CD14-positive monocyte (primary cell): Measurements from ENCODE around the gene ZDHHC14. TPM values are rescaled to one million over a fixed set of nuclear protein-coding genes. Genes with fewer than 3 reads are reported as not detected.
"Not testable (repeated sequence)": the region's sequence is repeated elsewhere in the genome, so short reads cannot be mapped to it uniquely, and the experiment has no call there.

Source experiments
- DNase-seq, 3 donors: peaks; one replicate each; pipeline ENCODE4 v3.0.0-alpha.2; 2011 to 2022
- H2AFZ ChIP-seq: 2 replicates; pipeline ENCODE4 v1.6.0; 2012; ENCODE audit warnings: mild to moderate bottlenecking, low read depth, low read length, inconsistent platforms; ENCODE audit not compliant: insufficient read depth, poor library complexity, severe bottlenecking
- H3K27ac ChIP-seq, 2 donors: 1 replicate in 1 of 2; 2 replicates in 1 of 2; pipeline ENCODE4 v1.5.1; 2012 to 2013; ENCODE audit warnings: low read length in 2 of 2, control low read depth in 1 of 2, inconsistent platforms in 1 of 2, low read depth in 1 of 2, mild to moderate bottlenecking in 1 of 2
- H3K27me3 ChIP-seq, 2 donors: one replicate each; pipeline versions ENCODE4 v1.6.0 to v1.6.1; 2011 to 2013; ENCODE audit warnings: low read length in 2 of 2; ENCODE audit not compliant: control insufficient read depth in 2 of 2, insufficient read depth in 2 of 2
- H3K36me3 ChIP-seq, 2 donors: replicated peaks in 1 of 2; 1 replicate in 1 of 2; 2 replicates in 1 of 2; pipeline versions ENCODE4 v1.5.1 to v1.6.1; 2012 to 2013; ENCODE audit warnings: low read length in 2 of 2, control low read depth in 1 of 2, inconsistent platforms in 1 of 2, mild to moderate bottlenecking in 1 of 2; ENCODE audit not compliant: insufficient read depth in 2 of 2, control insufficient read depth in 1 of 2
- H3K4me1 ChIP-seq, 2 donors: 1 replicate in 1 of 2; 2 replicates in 1 of 2; pipeline versions ENCODE4 v1.5.1 to v1.6.1; 2012 to 2013; ENCODE audit warnings: low read length in 2 of 2, control low read depth in 1 of 2, inconsistent platforms in 1 of 2, mild to moderate bottlenecking in 1 of 2, moderate library complexity in 1 of 2; ENCODE audit not compliant: insufficient read depth in 2 of 2, control insufficient read depth in 1 of 2
- H3K4me2 ChIP-seq: replicated peaks from 2 replicates; pipeline ENCODE3; 2012; ENCODE audit warnings: low read length, moderate library complexity, mild to moderate bottlenecking; ENCODE audit not compliant: poor library complexity, severe bottlenecking; ENCODE audit errors: extremely low read depth
- H3K4me3 ChIP-seq, 3 experiments: fragments of 200-600 bp in 1 of 3; sonication (generic) in 1 of 3; replicated peaks in 1 of 3; 1 replicate in 2 of 3; 2 replicates in 1 of 3; pipeline ENCODE4 v1.5.1; 2011 to 2013; ENCODE audit warnings: low read length in 3 of 3, mild to moderate bottlenecking in 3 of 3, control low read depth in 2 of 3, low read depth in 2 of 3, inconsistent platforms in 1 of 3, moderate library complexity in 1 of 3
- H3K79me2 ChIP-seq: 2 replicates; pipeline ENCODE4 v1.6.0; 2012; ENCODE audit warnings: mild to moderate bottlenecking, control low read depth, inconsistent platforms, low read length, moderate library complexity; ENCODE audit not compliant: insufficient read depth
- H3K9ac ChIP-seq: 2 replicates; pipeline ENCODE4 v1.6.0; 2017; ENCODE audit warnings: low read length, mild to moderate bottlenecking; ENCODE audit not compliant: insufficient read depth, poor library complexity, severe bottlenecking
- H3K9me3 ChIP-seq, 2 donors: replicated peaks in 1 of 2; 1 replicate in 1 of 2; 2 replicates in 1 of 2; pipeline versions ENCODE4 v1.5.1 to v1.6.1; 2012 to 2013; ENCODE audit warnings: low read length in 2 of 2, control low read depth in 1 of 2; ENCODE audit not compliant: control insufficient read depth in 1 of 2, insufficient read depth in 1 of 2
- H4K20me1 ChIP-seq: 2 replicates; pipeline ENCODE4 v1.6.0; 2012; ENCODE audit warnings: mild to moderate bottlenecking, low read length, control low read depth, moderate library complexity; ENCODE audit not compliant: insufficient read depth
- H3K27ac Mint-ChIP-seq, 7 donors: one replicate each; pipeline ENCODE4 v1.8.0; 2020; ENCODE audit warnings: mild to moderate bottlenecking in 7 of 7, mixed read lengths in 7 of 7, moderate library complexity in 6 of 7, inconsistent platforms in 2 of 7
- H3K27me3 Mint-ChIP-seq, 3 donors: one replicate each; pipeline ENCODE4 v1.8.0; 2021 to 2022; ENCODE audit warnings: low read depth in 3 of 3, mild to moderate bottlenecking in 3 of 3, mixed read lengths in 3 of 3, moderate library complexity in 3 of 3, inconsistent platforms in 1 of 3
- H3K36me3 Mint-ChIP-seq, 2 donors: one replicate each; pipeline ENCODE4 v1.8.0; 2020; ENCODE audit warnings: mixed read lengths in 2 of 2, inconsistent platforms in 1 of 2, mild to moderate bottlenecking in 1 of 2
- H3K4me1 Mint-ChIP-seq: one replicate; pipeline ENCODE4 v1.8.0; 2020; ENCODE audit warnings: mild to moderate bottlenecking, mixed read lengths
- H3K4me3 Mint-ChIP-seq, 2 donors: one replicate each; pipeline ENCODE4 v1.8.0; 2020; ENCODE audit warnings: mild to moderate bottlenecking in 2 of 2, mixed read lengths in 2 of 2, moderate library complexity in 1 of 2
- H3K9me3 Mint-ChIP-seq, 7 donors: one replicate each; pipeline ENCODE4 v1.8.0; 2020 to 2022; ENCODE audit warnings: mixed read lengths in 7 of 7, mild to moderate bottlenecking in 6 of 7, moderate library complexity in 6 of 7, inconsistent platforms in 2 of 7
- CTCF ChIP-seq: fragments of 200-600 bp; IDR thresholded peaks from one replicate; pipeline ENCODE4 v1.8.0; 2022; ENCODE audit warnings: antibody characterized with exemption, mild to moderate bottlenecking
- WGBS: methylation state at CpG from one replicate; pipeline ENCODE4 v1.1.5; 2013; ENCODE audit warnings: missing lambda C conversion rate; ENCODE audit not compliant: insufficient coverage; 5-methylcytosine and 5-hydroxymethylcytosine counted together
- intact Hi-C, 2 donors: fragments of 100-400 bp; cut with micrococcal nuclease; formaldehyde crosslinking; loops; one replicate each; pipeline versions ENCODE4 v1.15.0 to v1.15.1; 2023
- polyA plus RNA-seq, 3 donors: library from polyadenylated mRNA; depleted of rRNA in 1 of 3; unstranded in 2 of 3; stranded (reverse) in 1 of 3; fragments of 300-500 nt in 2 of 3; fragments of >200 nt in 1 of 3; fragmentation: Illumina TruSeq in 2 of 3; gene quantifications; 1 replicate in 2 of 3; 2 replicates in 1 of 3; pipeline ENCODE4 v1.2.3, GENCODE V29; 2012 to 2021

The ZDHHC14 gene
- polyA plus RNA-seq, 3 donors = 0.30 to 1.7 (median 0.93) TPM

GRCh38 chr6:157406661-157407060 is 25.7 kb downstream of the ZDHHC14 start:
- intact Hi-C loops = no loop called here
- H4K20me1 ChIP-seq = no peaks in the 10 kb centered on the region
- H3K9ac ChIP-seq = no peak overlapping the region
- no peak overlapping the region for H3K4me3 Mint-ChIP-seq
- no peaks in the 10 kb centered on the region for H3K27me3 Mint-ChIP-seq
- no peaks in the 10 kb centered on the region for H3K79me2 ChIP-seq
- H3K4me2 ChIP-seq = no peak overlapping the region
- no peak overlapping the region for H3K27ac ChIP-seq
- H3K4me3 ChIP-seq = no peak overlapping the region
- H3K4me1 ChIP-seq = no peaks in the 10 kb centered on the region
- TF ChIP-seq CTCF = no peak
- DNase-seq = no peak
- no peak overlapping the region for H2AFZ ChIP-seq
- no peaks in the 10 kb centered on the region for H3K36me3 ChIP-seq
- H3K27me3 ChIP-seq = no peaks in the 10 kb centered on the region
- WGBS = no CpG with 5 or more reads among the region's 7 CpGs
- no peaks in the 10 kb centered on the region for H3K36me3 Mint-ChIP-seq
- peak overlapping the region in 1 of 7 donors; percentile 68 for H3K27ac Mint-ChIP-seq
- no peaks in the 10 kb centered on the region for H3K9me3 ChIP-seq
- peaks cover 0 to 5% (median 2%) of the 10 kb centered on the region in 7 donors for H3K9me3 Mint-ChIP-seq
- H3K4me1 Mint-ChIP-seq = peaks cover 10% of the 10 kb centered on the region

GRCh38 chr6:157407646-157408045 is 26.7 kb downstream of the ZDHHC14 start:
- no peaks in the 10 kb centered on the region for H3K36me3 Mint-ChIP-seq

GRCh38 chr6:157408427-157408826 is 27.4 kb downstream of the ZDHHC14 start:
- peak overlapping the region in 1 of 7 donors; percentile 40 for H3K27ac Mint-ChIP-seq
- 90% methylated on average over 3 of the region's 5 CpGs for WGBS
- not testable (repeated sequence) for H3K9me3 Mint-ChIP-seq

More at GRCh38 chr6:157407646-157408045, 26.7 kb downstream of the ZDHHC14 start:
- DNase-seq = no peak
- intact Hi-C loops = no loop called here
- H3K27ac ChIP-seq = no peak overlapping the region
- no peak overlapping the region for H3K9ac ChIP-seq
- no peaks in the 10 kb centered on the region for H3K36me3 ChIP-seq
- H2AFZ ChIP-seq = no peak overlapping the region
- no peaks in the 10 kb centered on the region for H3K27me3 ChIP-seq
- peaks cover 10% of the 10 kb centered on the region for H3K4me1 Mint-ChIP-seq
- WGBS = 94% methylated on average over 3 of the region's 3 CpGs
- H3K79me2 ChIP-seq = no peaks in the 10 kb centered on the region
- no peak for TF ChIP-seq CTCF
- H3K9me3 ChIP-seq = no peaks in the 10 kb centered on the region
- no peaks in the 10 kb centered on the region for H4K20me1 ChIP-seq
- no peak overlapping the region for H3K4me3 Mint-ChIP-seq
- H3K9me3 Mint-ChIP-seq = peaks cover 0 to 5% (median 2%) of the 10 kb centered on the region in 7 donors
- no peaks in the 10 kb centered on the region for H3K27me3 Mint-ChIP-seq
- no peaks in the 10 kb centered on the region for H3K4me1 ChIP-seq
- H3K4me2 ChIP-seq = no peak overlapping the region
- no peak overlapping the region for H3K27ac Mint-ChIP-seq
- H3K4me3 ChIP-seq = no peak overlapping the region

More at GRCh38 chr6:157408427-157408826, 27.4 kb downstream of the ZDHHC14 start:
- H3K4me1 Mint-ChIP-seq, H3K27me3 ChIP-seq, H3K4me3 Mint-ChIP-seq, H3K27ac ChIP-seq, H3K36me3 Mint-ChIP-seq, H2AFZ ChIP-seq, intact Hi-C loops, H3K79me2 ChIP-seq, H4K20me1 ChIP-seq, H3K36me3 ChIP-seq, H3K27me3 Mint-ChIP-seq, H3K4me3 ChIP-seq, H3K9me3 ChIP-seq, H3K9ac ChIP-seq, DNase-seq, H3K4me1 ChIP-seq, H3K4me2 ChIP-seq: not testable (repeated sequence)
